K562 (cell line): Measurements from ENCODE around the gene F2. TPM values are rescaled to one million over a fixed set of nuclear protein-coding genes. Genes with fewer than 3 reads are reported as not detected.

ENCODE experiments used
- ATAC-seq: fragments of 200-7000 bp; cut with Tn5 transposase; 3 replicates; pipeline ENCODE4 v1.9.1; 2020; ENCODE audit warnings: moderate library complexity
- BruUV-seq: library from RNA; stranded (reverse); fragments of 400-500 nt; replicated peaks from 2 replicates; lab custom pipeline; 2021; lab: Mats Ljungman, UMichigan
- CTCF ChIA-PET: fragments of 300-600 bp; formaldehyde crosslinking; extraction: SDS; loops from one replicate; lab custom pipeline; 2021; ENCODE audit warnings: low intra/inter-chr PET ratio; lab: Yijun Ruan, JAX
- POLR2A ChIA-PET: fragments of 300-600, 350-650 bp; sonication (Branson Sonifier 250); formaldehyde crosslinking; extraction: SDS; loops from one replicate; lab custom pipeline; 2021; ENCODE audit warnings: antibody characterized with exemption, inconsistent platforms; lab: Yijun Ruan, JAX
- DNase-seq, 4 experiments: peaks; one replicate each; pipeline versions ENCODE4 v3.0.0 to v3.0.0-alpha.2; 2011 to 2018; ENCODE audit warnings: low spot score in 3 of 4, mixed read lengths in 3 of 4; ENCODE audit errors: extremely low read depth in 1 of 4
- FAIRE-seq: peaks from 2 replicates; lab custom pipeline; 2011; peaks lifted over from hg19 to GRCh38; lab: Jason Lieb, UNC
- H2AFZ ChIP-seq: 2 replicates; pipeline ENCODE4 v1.6.0; 2011; ENCODE audit warnings: low read depth, low read length, control low read depth, inconsistent platforms
- H3K27ac ChIP-seq: fragments of 200-600 bp; 3 replicates; pipeline ENCODE4 v1.8.0; 2011; ENCODE audit warnings: low read depth, mild to moderate bottlenecking, control low read depth, inconsistent platforms, low read length, moderate library complexity, mixed read lengths; ENCODE audit errors: extremely low read depth
- H3K27me3 ChIP-seq, 2 experiments: fragments of 300-600 bp in 1 of 2; 2 replicates in 1 of 2; 3 replicates in 1 of 2; pipeline versions ENCODE4 v1.6.0 to v1.8.0; 2011; ENCODE audit warnings: inconsistent platforms in 2 of 2, low read length in 2 of 2, mild to moderate bottlenecking in 1 of 2, mixed read lengths in 1 of 2, moderate library complexity in 1 of 2; ENCODE audit not compliant: control insufficient read depth in 2 of 2, insufficient read depth in 2 of 2
- H3K36me3 ChIP-seq: fragments of 300-600 bp; 3 replicates; pipeline ENCODE4 v1.8.0; 2011; ENCODE audit warnings: mild to moderate bottlenecking, low read length, inconsistent platforms; ENCODE audit not compliant: control insufficient read depth, insufficient read depth
- H3K4me1 ChIP-seq, 2 experiments: fragments of 200-600 bp in 1 of 2; replicated peaks in 1 of 2; 2 replicates in 1 of 2; 3 replicates in 1 of 2; pipeline versions ENCODE4 v1.5.1 to v1.8.0; 2011; ENCODE audit warnings: inconsistent platforms in 2 of 2, low read length in 2 of 2, mild to moderate bottlenecking in 1 of 2, mixed read lengths in 1 of 2, moderate library complexity in 1 of 2; ENCODE audit not compliant: control insufficient read depth in 2 of 2, insufficient read depth in 2 of 2
- H3K4me2 ChIP-seq: 2 replicates; pipeline ENCODE4 v1.6.1; 2011; ENCODE audit warnings: low read length, control low read depth, inconsistent platforms, mixed read lengths; ENCODE audit not compliant: insufficient read depth
- H3K4me3 ChIP-seq: fragments of 200-600 bp; sonication (generic), shearing (Covaris generic); 2 replicates; pipeline ENCODE4 v1.5.1; 2016; ENCODE audit warnings: control low read depth, inconsistent platforms
- H3K79me2 ChIP-seq: fragments of 200-600 bp; 3 replicates; pipeline ENCODE4 v1.8.0; 2011; ENCODE audit warnings: low read length, inconsistent platforms; ENCODE audit not compliant: control insufficient read depth, insufficient read depth
- H3K9ac ChIP-seq, 2 experiments: 2 replicates each; pipeline versions ENCODE4 v1.6.0 to v1.6.1; 2011; ENCODE audit warnings: low read depth in 2 of 2, low read length in 2 of 2, control low read depth in 1 of 2, inconsistent platforms in 1 of 2, mild to moderate bottlenecking in 1 of 2, mixed read lengths in 1 of 2; ENCODE audit not compliant: insufficient read depth in 1 of 2
- H3K9me1 ChIP-seq: one replicate; pipeline ENCODE4 v1.6.0; 2011; ENCODE audit warnings: inconsistent platforms, mild to moderate bottlenecking, low read length, moderate library complexity; ENCODE audit not compliant: control insufficient read depth, insufficient read depth
- H3K9me3 ChIP-seq: replicated peaks from 2 replicates; pipeline ENCODE4 v1.5.1; 2011; ENCODE audit warnings: low read depth, low read length, inconsistent platforms; ENCODE audit not compliant: control insufficient read depth, insufficient read depth
- H4K20me1 ChIP-seq: replicated peaks from 2 replicates; pipeline ENCODE4 v1.6.1; 2011; ENCODE audit warnings: low read length, inconsistent platforms, mixed read lengths; ENCODE audit not compliant: control insufficient read depth, insufficient read depth
- BMI1 ChIP-seq: fragments of 150-350 bp; IDR thresholded peaks from 2 replicates; pipeline ENCODE4 v1.6.1; 2014; ENCODE audit warnings: low read length
- CEBPG ChIP-seq, 3 experiments: fragments of 200-800 bp in 1 of 3; sonication (Bioruptor generic) in 1 of 3; sonication (generic) in 1 of 3; formaldehyde crosslinking in 1 of 3; IDR thresholded peaks in 2 of 3; conservative IDR thresholded peaks in 1 of 3; 2 replicates each; pipeline versions ENCODE4 v1.6.1 to v1.8.0; 2016 to 2022; ENCODE audit warnings: missing compliant biosample characterization in 2 of 3, missing genetic modification characterization in 2 of 3, mild to moderate bottlenecking in 1 of 3, missing genetic modification reagents in 1 of 3
- ESRRB ChIP-seq: fragments of 250-450 bp; sonication (Bioruptor Pico); IDR thresholded peaks from 2 replicates; pipeline ENCODE4 v1.5.0; 2020; ENCODE audit warnings: mild to moderate bottlenecking, moderate library complexity, borderline replicate concordance
- MEF2A ChIP-seq: IDR thresholded peaks from 2 replicates; pipeline ENCODE4 v1.6.1; 2011; ENCODE audit warnings: low read depth, mild to moderate bottlenecking, low read length, moderate library complexity; ENCODE audit not compliant: control insufficient read depth
- NFE2 ChIP-seq: IDR thresholded peaks from 2 replicates; pipeline ENCODE4 v1.6.1; 2014; ENCODE audit warnings: antibody characterized with exemption, low read depth
- PBX2 ChIP-seq, 2 experiments: IDR thresholded peaks in 1 of 2; conservative IDR thresholded peaks in 1 of 2; 2 replicates each; pipeline ENCODE4 v1.6.1; 2016; ENCODE audit warnings: low read depth in 2 of 2, mild to moderate bottlenecking in 1 of 2, missing compliant biosample characterization in 1 of 2, missing genetic modification characterization in 1 of 2, moderate library complexity in 1 of 2
- POLR2G ChIP-seq: fragments of 200-400 bp; formaldehyde crosslinking; IDR thresholded peaks from 2 replicates; pipeline ENCODE4 v1.6.1; 2017; ENCODE audit warnings: low read depth, mild to moderate bottlenecking, antibody characterized with exemption, low read length, moderate library complexity
- RBM15 ChIP-seq: fragments of 200-400 bp; formaldehyde crosslinking; IDR thresholded peaks from 2 replicates; pipeline ENCODE4 v1.6.1; 2018; ENCODE audit warnings: mild to moderate bottlenecking, low read length, moderate library complexity; ENCODE audit not compliant: insufficient read depth
- TCF7 ChIP-seq: sonication (generic); IDR thresholded peaks from 2 replicates; pipeline ENCODE4 v1.6.1; 2016; ENCODE audit warnings: antibody characterized with exemption, borderline replicate concordance
- ZNF197 ChIP-seq: fragments of 200-800 bp; sonication (Bioruptor generic); IDR thresholded peaks from 2 replicates; pipeline ENCODE4 v1.6.1; 2016; ENCODE audit warnings: low read depth, missing genetic modification characterization, missing compliant biosample characterization
- WGBS: fragments of 100-300 bp; shearing (Covaris generic); methylation state at CpG from one replicate; pipeline ENCODE4 v1.1.6; 2016; ENCODE audit warnings: low coverage, mixed read lengths; ENCODE audit not compliant: insufficient coverage; ENCODE audit errors: missing lambda C conversion rate; 5-methylcytosine and 5-hydroxymethylcytosine counted together
- in situ Hi-C: fragments of 300-500 bp; cut with MboI; formaldehyde crosslinking; loops from 4 replicates; pipeline ENCODE4 v1.15.0; 2018; ENCODE audit warnings: inconsistent platforms, mixed read lengths
- intact Hi-C: fragments of 100-400 bp; cut with micrococcal nuclease; formaldehyde crosslinking; loops from 2 replicates; pipeline ENCODE4 v1.14.2; 2022
- polyA plus RNA-seq, 8 experiments: library from polyadenylated mRNA; depleted of rRNA in 4 of 8; stranded (reverse) in 5 of 8; unstranded in 3 of 8; fragments of >200 nt; fragmentation: Nextera tagmentation in 2 of 8; fragmentation: Illumina TruSeq in 1 of 8; extraction: Ambion mirVana in 2 of 8; extraction: Trizol in 1 of 8; gene quantifications; 2 replicates each; pipeline versions ENCODE4 v1.2.1 to v1.2.3, GENCODE V29; 2011 to 2014; ENCODE audit warnings: inconsistent platforms in 1 of 8, missing spikeins in 1 of 8
- total RNA-seq, 7 experiments: library from RNA; depleted of rRNA in 6 of 7; stranded (reverse); fragments of >200 nt in 6 of 7; fragmentation: Illumina TruSeq in 2 of 7; extraction: Trizol in 2 of 7; gene quantifications; 2 replicates each; pipeline versions ENCODE4 v1.2.1 to v1.2.3, GENCODE V29; 2011 to 2021; ENCODE audit warnings: low replicate concordance in 1 of 7
- TF ChIP-seq, protein P1 (sequence below), 2 experiments: fragments of 450-650 bp; IDR thresholded peaks; 2 replicates each; pipeline ENCODE4 v1.6.1; 2016
- TF ChIP-seq, protein P2 (sequence below): fragments of 450-650 bp; conservative IDR thresholded peaks from 2 replicates; pipeline ENCODE4 v1.6.1; 2016; ENCODE audit warnings: missing genetic modification characterization, low read depth, mild to moderate bottlenecking, missing compliant biosample characterization, moderate library complexity

Gene F2
- total and polyA plus RNA-seq, 9 of the 15 experiments (the other 6 are each of a cell fraction or from before 2014, with no cell fraction given) = 0.16 TPM; not detected in 8

GRCh38 chr11:46776878-46777277 lies 57.9 kb downstream of the F2 start:
- DNase-seq = no peak

GRCh38 chr11:46778416-46778815 lies 59.4 kb downstream of the F2 start:
- 94% methylated on average over 4 of the region's 4 CpGs for WGBS
- DNase-seq = no peak
- no TSS peak for BruUV-seq
- Histone ChIP-seq H3K9me1 (no peaks in the 10 kb centered on the region), H4K20me1 (no peaks in the 10 kb centered on the region), H3K4me3 (no peak overlapping the region), H3K9me3 (no peaks in the 10 kb centered on the region), H3K36me3 (peaks cover 80% of the 10 kb centered on the region), H3K4me2 (no peak overlapping the region), H2AFZ (no peak overlapping the region), H3K27ac (no peak overlapping the region), H3K79me2 (no peaks in the 10 kb centered on the region), H3K4me1 (no peaks in the 10 kb centered on the region), H3K9ac (no peak overlapping the region), H3K27me3 (no peaks in the 10 kb centered on the region)
- ChIA-PET CTCF (no interaction called here), POLR2A (no interaction called here)
- FAIRE-seq = no peak
- in situ Hi-C loops (no loop called here), intact Hi-C loops (no loop called here)
- no peak for ATAC-seq
- TF ChIP-seq RBM15 (no peak), MEF2A (no peak), BMI1 (no peak), PBX2 (CRISPR knock-in tag; IDR thresholded peaks at IDR 0.05; ENCODE audit: low read depth) (no peak), PBX2 (tag; conservative IDR thresholded peaks at IDR 0.05; ENCODE audit: low read depth) (no peak)
- TF ChIP-seq, protein P1, sequence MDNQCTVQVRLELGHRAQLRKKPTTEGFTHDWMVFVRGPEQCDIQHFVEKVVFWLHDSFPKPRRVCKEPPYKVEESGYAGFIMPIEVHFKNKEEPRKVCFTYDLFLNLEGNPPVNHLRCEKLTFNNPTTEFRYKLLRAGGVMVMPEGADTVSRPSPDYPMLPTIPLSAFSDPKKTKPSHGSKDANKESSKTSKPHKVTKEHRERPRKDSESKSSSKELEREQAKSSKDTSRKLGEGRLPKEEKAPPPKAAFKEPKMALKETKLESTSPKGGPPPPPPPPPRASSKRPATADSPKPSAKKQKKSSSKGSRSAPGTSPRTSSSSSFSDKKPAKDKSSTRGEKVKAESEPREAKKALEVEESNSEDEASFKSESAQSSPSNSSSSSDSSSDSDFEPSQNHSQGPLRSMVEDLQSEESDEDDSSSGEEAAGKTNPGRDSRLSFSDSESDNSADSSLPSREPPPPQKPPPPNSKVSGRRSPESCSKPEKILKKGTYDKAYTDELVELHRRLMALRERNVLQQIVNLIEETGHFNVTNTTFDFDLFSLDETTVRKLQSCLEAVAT (IDR thresholded peaks at IDR 0.05) = no peak

More at GRCh38 chr11:46776878-46777277, 57.9 kb downstream of the F2 start:
- TF ChIP-seq NFE2 = no peak
- TF ChIP-seq CEBPG (CRISPR knock-in tag; IDR thresholded peaks at IDR 0.05) = no peak
- TF ChIP-seq CEBPG (tag; conservative IDR thresholded peaks at IDR 0.05 in 1 of 2, IDR thresholded peaks at IDR 0.05 in 1 of 2) = peak in 1 of 2 experiments; percentile 79; a peak in 2 of 4 replicates
- TF ChIP-seq TCF7 = no peak
- TF ChIP-seq, protein P2, sequence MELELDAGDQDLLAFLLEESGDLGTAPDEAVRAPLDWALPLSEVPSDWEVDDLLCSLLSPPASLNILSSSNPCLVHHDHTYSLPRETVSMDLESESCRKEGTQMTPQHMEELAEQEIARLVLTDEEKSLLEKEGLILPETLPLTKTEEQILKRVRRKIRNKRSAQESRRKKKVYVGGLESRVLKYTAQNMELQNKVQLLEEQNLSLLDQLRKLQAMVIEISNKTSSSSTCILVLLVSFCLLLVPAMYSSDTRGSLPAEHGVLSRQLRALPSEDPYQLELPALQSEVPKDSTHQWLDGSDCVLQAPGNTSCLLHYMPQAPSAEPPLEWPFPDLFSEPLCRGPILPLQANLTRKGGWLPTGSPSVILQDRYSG = no peak
- no peak for TF ChIP-seq ESRRB (CRISPR knock-in tag)
- no peak for TF ChIP-seq ZNF197
- TF ChIP-seq POLR2G = no peak
- Histone ChIP-seq H2AFZ (no peak overlapping the region), H3K4me2 (no peak overlapping the region), H3K9me1 (no peaks in the 10 kb centered on the region), H4K20me1 (no peaks in the 10 kb centered on the region), H3K27me3 (no peaks in the 10 kb centered on the region), H3K9me3 (no peaks in the 10 kb centered on the region), H3K4me1 (no peaks in the 10 kb centered on the region), H3K9ac (no peak overlapping the region), H3K79me2 (no peaks in the 10 kb centered on the region), H3K27ac (no peak overlapping the region), H3K4me3 (no peak overlapping the region), H3K36me3 (peaks cover 77% of the 10 kb centered on the region)
- ChIA-PET CTCF (interaction anchor here (0.6 kb wide), 1 partner anchor 146 kb away, joined by 3 read pairs; no protein-coding TSS in a partner anchor), POLR2A (no interaction called here)
- in situ Hi-C loops (no loop called here), intact Hi-C loops (no loop called here)
- ATAC-seq (no peak), FAIRE-seq (no peak)
- no TSS peak for BruUV-seq
- 98% methylated on average over 2 of the region's 2 CpGs for WGBS
